NCI-H82 (cell line): ENCODE results near the gene TNFRSF14.
"Not testable (repeated sequence)": the region's sequence is repeated elsewhere in the genome, so short reads cannot be mapped to it uniquely, and the experiment has no call there.

Experiments
- DNase-seq: peaks from one replicate; lab custom pipeline; 2025; lab: John Stamatoyannopoulos, UW

TNFRSF14 gene

GRCh38 chr1:2569060-2569459, 12.9 kb downstream of the TNFRSF14 start:
- no peak for DNase-seq

GRCh38 chr1:2569703-2570102, 13.5 kb downstream of the TNFRSF14 start:
- DNase-seq, result not testable (repeated sequence)

GRCh38 chr1:2570332-2570731, 14.2 kb downstream of the TNFRSF14 start:
- DNase-seq, result no peak

DNA sequence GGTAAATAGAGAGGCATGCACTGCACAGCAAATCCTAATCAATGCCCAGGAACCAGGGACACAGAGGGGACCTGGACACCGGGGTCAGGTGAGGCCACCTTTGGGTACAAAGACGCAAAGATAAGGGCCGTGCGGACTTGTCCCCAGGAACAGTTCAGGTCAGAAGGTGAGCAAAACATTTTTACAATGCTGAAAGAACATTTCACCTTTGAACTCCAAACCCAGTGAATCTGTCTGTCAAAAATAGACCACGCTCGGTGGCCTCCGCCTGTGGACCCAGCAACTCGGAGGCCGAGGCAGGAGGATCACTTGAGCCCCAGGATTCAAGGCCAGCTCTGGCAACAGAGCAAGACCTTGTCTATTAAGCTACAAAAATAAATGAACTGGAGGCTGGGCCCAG, 15.2 kb downstream of the TNFRSF14 start:
- no peak for DNase-seq

DNA sequence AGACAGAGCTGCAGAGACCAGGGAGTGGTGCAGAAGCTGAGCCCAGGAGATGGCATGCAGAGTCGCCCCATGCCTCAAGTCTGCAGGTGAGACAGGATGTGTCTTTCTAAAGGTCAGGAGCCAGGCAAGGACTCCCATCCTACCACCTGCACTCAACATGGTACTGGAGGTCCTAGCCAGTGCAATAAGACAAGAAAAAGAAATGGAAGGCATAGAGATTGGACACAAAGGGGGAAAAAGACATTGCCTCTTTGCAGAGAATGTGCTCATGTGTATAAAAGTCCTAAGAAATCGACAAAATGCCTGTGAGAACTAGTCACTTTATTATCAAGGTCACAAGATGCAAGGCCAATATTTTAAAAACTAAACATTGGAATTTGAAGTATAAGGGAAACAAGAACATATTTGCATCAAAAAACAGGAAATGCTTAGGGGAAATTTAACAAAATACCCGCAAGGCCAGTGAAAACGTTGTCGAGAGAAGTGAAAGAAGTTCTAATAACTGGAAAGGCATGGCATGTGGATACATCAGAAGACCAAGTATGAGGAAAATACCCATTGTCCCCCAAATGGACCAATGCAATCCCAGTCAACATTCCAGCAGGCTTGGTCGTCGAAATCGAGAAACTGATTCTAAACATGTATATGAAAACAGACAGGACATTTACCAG, 17.2 kb downstream of the TNFRSF14 start:
- DNase-seq, result no peak

- no peak for DNase-seq
These were observed 18.2 kb downstream of the TNFRSF14 start for GRCh38 chr1:2574350-2574749.

DNA sequence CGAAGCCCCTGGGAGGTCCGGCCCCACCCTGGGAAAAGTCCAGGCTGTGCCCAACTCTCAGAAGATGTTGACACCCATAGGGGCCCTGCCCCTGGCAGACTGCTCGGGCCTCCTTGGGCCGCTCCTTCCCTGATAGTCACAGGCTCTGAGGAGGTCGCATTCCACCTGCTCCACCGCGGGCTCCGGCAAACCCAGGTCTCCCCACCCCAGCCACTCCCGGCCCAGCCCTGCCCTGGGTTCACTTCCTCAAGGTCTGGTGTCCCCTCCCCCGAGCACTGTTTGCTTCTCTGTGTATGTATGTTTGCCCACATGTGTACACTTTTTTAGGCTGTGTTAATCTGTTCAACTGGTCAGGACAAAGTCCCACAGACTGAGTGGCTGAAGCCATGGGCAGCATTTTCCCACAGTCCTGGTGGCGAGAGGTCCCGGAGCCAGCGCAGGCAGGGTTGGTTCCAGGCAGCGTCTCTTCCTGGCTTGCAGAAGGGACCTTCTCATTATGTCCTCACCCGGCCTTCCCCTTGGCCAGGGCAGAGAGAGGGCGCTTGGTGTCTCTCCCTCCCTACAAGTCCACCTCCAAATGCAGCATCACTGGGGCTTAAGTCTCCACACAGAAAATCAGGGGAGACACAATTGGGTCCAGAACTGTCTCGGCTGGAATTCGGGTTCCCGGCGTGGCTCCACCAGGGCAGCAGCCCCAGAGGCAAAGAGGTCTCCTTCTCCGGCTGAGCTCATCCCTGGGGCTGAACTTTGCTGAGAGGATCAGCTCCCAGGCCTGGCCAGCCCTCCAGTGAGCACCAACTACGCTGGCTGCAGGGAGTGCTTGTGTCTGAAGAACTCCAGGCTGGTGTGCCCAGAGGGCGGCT, 19.9 kb downstream of the TNFRSF14 start:
- DNase-seq, result no peak

DNA sequence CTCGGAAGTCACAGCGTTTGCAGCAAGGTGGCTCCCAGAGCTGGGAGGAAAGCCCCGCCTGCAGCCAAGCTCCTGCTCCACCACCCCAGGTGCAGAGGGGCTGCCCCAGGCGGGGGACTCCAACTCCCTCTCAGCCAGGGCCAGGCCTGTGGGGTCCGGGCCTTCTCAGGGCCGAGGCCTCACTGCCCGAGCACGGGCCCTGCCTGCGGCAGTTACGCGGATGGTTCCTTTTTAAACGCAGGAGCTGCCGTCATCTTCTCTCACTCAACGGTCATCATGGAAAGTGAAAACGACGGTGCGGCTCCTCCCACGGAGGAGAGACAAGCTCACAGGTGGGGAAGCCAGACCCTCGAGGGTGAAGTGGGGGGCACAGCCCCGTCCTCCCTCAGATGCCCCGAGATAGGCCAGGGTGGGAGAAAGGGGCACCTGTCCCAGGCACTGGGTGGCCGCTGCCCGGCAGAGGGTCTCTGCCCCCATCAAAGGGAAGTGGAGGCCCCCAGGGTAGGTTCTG, 21.4 kb downstream of the TNFRSF14 start:
- not testable (repeated sequence) for DNase-seq

DNA sequence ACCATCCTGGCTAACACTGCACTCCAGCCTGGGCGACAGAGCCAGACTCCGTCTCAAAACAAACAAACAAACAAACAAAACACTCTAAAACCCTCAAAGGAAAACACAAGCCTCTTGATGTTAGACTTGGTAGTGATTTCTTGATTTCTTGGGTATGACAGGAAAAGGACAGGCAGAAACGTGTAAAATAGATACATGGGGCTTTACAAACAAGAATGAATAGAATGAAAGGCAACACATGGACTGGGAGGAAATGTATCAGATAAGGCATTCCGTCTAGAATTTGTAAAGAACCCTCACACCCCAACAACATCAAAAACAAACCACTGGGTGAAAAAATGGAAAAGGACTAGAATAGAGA, 22.6 kb downstream of the TNFRSF14 start:
- no peak for DNase-seq

- DNase-seq, result no peak
These were observed 24.5 kb downstream of the TNFRSF14 start for GRCh38 chr1:2580691-2581090.

DNA sequence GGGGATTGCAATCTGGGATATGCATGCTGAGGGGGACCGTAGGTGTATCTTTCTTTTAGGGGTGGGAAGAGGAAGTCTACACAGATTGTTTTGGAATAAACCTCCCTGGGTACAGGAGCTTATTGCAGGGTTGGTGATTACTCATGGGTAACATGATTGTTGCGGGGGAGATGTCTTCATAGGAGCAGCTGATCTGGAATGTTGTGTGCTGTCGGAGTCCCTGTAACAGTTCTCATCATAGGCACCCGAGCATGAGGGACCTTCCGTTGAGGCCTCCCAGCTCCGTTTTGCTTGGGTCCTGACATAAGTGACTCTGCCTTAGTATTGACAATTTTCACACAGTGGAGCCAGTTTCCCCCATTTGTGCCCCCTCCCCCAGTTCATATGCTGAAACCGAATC, 26.2 kb downstream of the TNFRSF14 start:
- no peak for DNase-seq

DNA sequence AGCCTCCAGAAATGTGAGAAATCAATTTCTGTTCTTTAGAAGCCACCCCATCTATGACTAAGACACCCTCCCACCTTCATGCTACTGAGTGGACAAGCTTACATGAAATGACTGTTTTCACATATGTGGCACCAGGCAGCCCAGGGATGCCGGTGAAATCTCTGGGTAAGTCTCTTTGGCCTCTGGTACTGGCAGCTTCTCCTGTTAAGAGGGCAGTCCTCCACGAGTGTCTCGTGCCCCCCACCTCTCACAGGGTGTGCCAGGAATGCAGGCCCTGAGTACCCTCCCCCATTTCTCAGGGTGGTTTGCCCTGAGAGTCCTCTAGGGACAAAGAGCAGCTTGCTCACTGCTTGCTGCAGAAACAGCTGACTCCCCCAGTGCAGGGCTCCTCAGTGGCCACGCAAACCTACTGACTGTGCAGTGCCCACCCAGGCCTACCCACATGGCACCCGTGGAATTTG, 27.2 kb downstream of the TNFRSF14 start:
- no peak for DNase-seq

DNA sequence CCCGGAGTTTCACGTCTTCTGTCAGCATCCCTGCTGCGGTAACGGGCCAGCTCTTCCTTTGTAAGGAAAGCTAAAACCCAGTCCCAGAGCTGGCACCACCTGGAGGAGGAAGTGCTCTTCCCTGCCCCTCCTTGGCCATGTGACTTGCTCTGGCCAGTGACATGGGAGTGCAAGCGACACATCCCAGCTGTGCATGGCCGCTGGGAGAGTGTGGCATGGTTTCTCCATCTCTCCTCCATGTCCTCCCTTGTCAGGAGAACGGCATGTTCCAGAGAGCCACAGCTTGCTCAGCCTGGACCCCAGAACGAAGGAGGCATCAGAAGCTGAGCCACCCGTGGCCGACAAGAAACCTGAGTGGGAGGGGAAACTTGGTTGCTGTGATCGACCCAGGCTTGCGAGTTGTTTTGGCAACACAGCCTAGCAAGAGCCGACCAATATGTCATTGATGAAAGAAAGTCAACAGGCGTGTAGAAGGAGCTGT, 27.7 kb downstream of the TNFRSF14 start:
- DNase-seq, result peak; percentile 37

GRCh38 chr1:2584686-2585317, 28.6 kb downstream of the TNFRSF14 start:
- DNase-seq, result no peak

GRCh38 chr1:2585318-2586092, 29.3 kb downstream of the TNFRSF14 start:
- peak; percentile 59 for DNase-seq

DNA sequence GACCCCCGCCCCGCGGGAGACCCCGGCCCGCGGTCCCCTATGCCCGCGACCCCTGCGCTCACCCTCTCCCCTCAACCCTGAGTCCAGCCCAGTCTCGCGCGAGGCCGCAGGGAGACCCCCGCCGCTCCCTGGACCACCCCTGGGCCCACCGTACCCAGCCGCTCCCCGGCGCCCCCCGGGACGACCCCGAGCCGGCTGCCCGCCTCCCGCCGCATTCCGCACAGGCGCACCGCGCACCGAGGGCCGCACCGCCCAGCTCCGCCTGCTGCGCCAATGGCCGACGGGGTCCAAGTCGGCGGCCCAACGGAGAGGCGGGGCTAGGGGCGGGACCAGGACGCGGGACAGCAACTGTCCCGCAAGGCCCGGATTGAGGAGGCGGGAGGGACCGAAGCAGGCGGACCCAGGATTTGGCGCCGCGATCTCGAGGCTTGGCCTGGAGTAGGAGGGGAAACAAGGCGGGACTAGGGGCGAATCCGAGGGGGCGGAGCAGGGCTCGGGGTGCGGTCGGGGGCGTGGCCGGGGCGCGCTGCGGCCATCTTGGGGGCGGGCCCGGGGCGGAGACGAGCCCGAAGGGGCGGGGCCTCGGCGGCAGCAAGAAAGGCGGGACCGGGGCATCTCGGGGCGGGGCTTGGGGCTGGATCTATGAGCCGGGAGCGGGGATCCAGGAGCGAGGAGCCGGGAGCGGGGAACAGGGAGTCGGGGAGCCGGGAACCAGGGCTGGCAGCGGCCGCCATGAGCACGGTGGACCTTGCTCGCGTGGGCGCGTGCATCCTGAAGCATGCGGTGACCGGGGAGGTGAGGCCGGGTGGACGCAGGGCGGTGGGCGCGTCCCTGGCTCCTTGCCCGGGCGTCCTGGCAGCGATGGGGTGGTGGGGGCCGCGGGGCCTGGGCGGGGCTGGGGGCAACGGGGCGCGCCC, 30.2 kb downstream of the TNFRSF14 start, which contains the start of gene PRXL2B:
TSS of gene PRXL2B (plus strand) at position 624 of the 917 bp plus-strand sequence. CDS start at position 733, 109 bp downstream.
- DNase-seq, result peak; percentile 99

GRCh38 chr1:2587071-2587859, 31.1 kb downstream of the TNFRSF14 start:
- no peak for DNase-seq

DNA sequence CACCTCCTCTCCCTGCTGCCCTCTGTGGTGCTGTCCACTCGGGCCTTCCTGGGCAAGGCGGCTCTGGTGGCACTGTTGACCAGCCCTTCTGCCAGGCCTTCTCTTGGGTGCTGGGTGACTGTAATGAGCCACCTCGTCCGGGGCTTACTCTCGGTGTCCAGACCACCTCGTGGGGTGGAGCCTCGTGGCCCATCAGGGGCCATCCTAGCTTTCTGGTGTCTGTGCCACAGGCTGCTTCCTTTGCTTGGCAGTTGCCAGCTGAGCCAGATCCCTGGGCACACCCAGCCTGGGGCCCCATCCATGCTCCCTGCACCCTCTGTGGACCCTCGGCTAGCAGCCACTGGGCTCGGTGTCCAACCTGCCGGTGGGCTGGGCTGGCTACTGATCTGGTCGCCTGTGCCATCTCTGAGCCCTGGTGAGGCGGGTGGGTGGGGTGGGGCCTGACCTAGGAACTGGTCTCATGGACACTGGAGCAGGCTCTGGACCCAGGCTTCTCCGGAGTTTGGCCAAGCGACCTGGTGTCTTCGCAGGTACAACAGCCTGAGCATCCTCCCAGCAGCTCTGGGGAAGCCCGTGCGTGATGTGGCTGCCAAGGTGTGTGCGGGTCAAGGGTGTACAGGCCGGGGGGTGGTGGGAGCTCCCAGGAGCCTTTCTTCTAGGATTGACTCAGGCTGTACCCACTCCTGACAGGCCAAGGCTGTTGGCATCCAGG, 31.8 kb downstream of the TNFRSF14 start:
- no peak for DNase-seq
